ENCODE results near the gene ROR2.

ROR2 gene

DNA sequence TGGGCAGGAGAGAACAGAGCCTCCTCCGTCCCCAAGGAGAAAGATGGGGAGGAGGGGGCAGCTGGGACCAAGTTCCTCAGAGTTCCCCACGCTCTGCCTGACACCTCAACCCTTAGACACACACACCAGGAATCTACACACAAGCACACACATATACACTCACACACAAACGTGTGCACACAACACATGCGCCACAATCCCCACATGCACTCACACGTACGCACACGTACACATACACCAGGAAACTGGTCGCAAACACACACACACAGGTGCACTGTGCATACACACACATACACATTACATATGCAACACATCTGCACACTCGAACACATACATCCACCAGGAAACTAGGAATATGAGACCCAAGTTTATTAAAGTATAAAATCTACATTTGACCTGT lies 50.4 kb downstream of the ROR2 start:
- Histone ChIP-seq H3K27me3 (ENCODE audit: control insufficient read depth, insufficient read depth, low read length) (peaks cover 4% of the 10 kb centered on the region; the same call in 1 of the 2 replicates), H3K9ac (ENCODE audit: low read depth, low read length) (no peak overlapping the region), H3K4me1 (ENCODE audit: control insufficient read depth, insufficient read depth, low read length) (peaks cover 23% of the 10 kb centered on the region), H3K4me3 (ENCODE audit: low read depth, low read length) (no peak overlapping the region), H3K9me3 (ENCODE audit: control insufficient read depth, insufficient read depth, low read length) (no peaks in the 10 kb centered on the region), H3K36me3 (ENCODE audit: control insufficient read depth, insufficient read depth, low read length) (no peaks in the 10 kb centered on the region), H3K27ac (ENCODE audit: low read depth, low read length) (no peak overlapping the region)

- no peaks in the 10 kb centered on the region for H3K9me3 ChIP-seq (ENCODE audit: control insufficient read depth, insufficient read depth, low read length)
- H3K36me3 ChIP-seq (ENCODE audit: control insufficient read depth, insufficient read depth, low read length), result no peaks in the 10 kb centered on the region
- no peak overlapping the region for H3K9ac ChIP-seq (ENCODE audit: low read depth, low read length)
- H3K4me3 ChIP-seq (ENCODE audit: low read depth, low read length), result no peak overlapping the region
- H3K27ac ChIP-seq (ENCODE audit: low read depth, low read length), result no peak overlapping the region
- H3K4me1 ChIP-seq (ENCODE audit: control insufficient read depth, insufficient read depth, low read length), result peaks cover 23% of the 10 kb centered on the region
- peaks cover 4% of the 10 kb centered on the region; the same call in 1 of the 2 replicates for H3K27me3 ChIP-seq (ENCODE audit: control insufficient read depth, insufficient read depth, low read length)
Observed at GRCh38 chr9:91899219-91899563, 50.8 kb downstream of the ROR2 start.

DNA sequence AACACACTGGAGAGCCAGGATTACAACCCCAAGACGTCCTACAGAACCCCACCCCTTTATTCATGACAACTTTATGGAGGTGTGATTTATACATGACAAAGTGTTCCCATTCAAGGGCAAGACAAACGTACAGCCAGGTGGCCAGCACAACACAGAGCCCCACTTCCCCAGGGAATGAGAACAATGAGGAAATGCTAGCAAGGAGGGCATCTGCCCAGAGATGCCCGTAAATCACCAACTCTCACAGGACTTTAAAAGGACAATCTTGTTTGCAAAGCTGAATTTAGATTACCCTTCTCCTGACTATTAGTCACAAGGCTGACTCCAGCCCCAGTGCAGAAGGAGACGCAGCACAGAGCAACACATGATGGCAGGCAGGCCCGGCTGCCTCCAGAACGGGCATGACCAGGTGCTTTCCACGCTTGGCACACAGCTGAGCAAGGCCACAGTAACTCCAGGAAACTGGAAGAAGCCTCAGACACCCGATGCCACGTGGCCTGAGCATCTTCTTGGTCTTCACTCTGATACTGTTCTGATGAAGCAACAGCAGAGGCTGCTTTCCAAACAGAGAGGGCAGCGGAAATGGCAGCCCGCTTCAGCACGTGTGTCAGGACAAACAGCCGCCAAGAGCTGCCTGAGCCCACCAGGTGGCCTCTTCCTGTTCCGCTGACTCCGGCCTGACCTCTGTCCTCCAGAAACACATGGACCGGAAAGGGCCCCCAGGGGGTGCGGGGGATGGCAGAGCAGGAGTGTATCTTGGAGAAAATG lies 51.4 kb downstream of the ROR2 start:
- H3K9ac ChIP-seq (ENCODE audit: low read depth, low read length), result no peak overlapping the region
- no peaks in the 10 kb centered on the region for H3K9me3 ChIP-seq (ENCODE audit: control insufficient read depth, insufficient read depth, low read length)
- no peak overlapping the region for H3K27ac ChIP-seq (ENCODE audit: low read depth, low read length)
- H3K36me3 ChIP-seq (ENCODE audit: control insufficient read depth, insufficient read depth, low read length), result no peaks in the 10 kb centered on the region
- peaks cover 23% of the 10 kb centered on the region for H3K4me1 ChIP-seq (ENCODE audit: control insufficient read depth, insufficient read depth, low read length)
- no peak overlapping the region for H3K4me3 ChIP-seq (ENCODE audit: low read depth, low read length)
- peaks cover 4% of the 10 kb centered on the region; the same call in 1 of the 2 replicates for H3K27me3 ChIP-seq (ENCODE audit: control insufficient read depth, insufficient read depth, low read length)

DNA sequence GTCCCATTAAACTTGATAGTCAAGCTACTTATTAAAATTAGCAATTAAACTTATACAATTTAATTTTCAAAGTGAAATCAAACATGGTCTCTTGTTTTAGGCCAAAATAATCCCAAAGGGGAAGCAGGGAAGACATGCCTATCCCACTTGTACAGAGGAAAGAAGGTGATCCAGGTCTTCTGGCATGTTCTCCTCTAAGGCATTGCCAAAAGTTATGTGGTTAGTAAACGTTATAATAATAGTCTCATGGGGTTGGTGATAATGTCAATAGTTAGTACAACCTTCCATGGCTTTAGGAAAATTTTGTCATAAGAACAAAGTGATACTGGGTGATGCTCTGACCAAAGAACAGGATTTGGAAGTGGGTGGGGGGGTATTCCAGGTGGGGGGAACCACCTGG lies 52.8 kb downstream of the ROR2 start:
- Histone ChIP-seq H3K9me3 (ENCODE audit: control insufficient read depth, insufficient read depth, low read length) (no peaks in the 10 kb centered on the region), H3K9ac (ENCODE audit: low read depth, low read length) (no peak overlapping the region), H3K27ac (ENCODE audit: low read depth, low read length) (no peak overlapping the region), H3K4me1 (ENCODE audit: control insufficient read depth, insufficient read depth, low read length) (peaks cover 12% of the 10 kb centered on the region), H3K4me3 (ENCODE audit: low read depth, low read length) (no peak overlapping the region), H3K36me3 (ENCODE audit: control insufficient read depth, insufficient read depth, low read length) (no peaks in the 10 kb centered on the region), H3K27me3 (ENCODE audit: control insufficient read depth, insufficient read depth, low read length) (peaks cover 4% of the 10 kb centered on the region; the same call in 1 of the 2 replicates)

- Histone ChIP-seq H3K27ac (ENCODE audit: low read depth, low read length) (no peak overlapping the region), H3K4me3 (ENCODE audit: low read depth, low read length) (no peak overlapping the region), H3K9me3 (ENCODE audit: control insufficient read depth, insufficient read depth, low read length) (no peaks in the 10 kb centered on the region), H3K36me3 (ENCODE audit: control insufficient read depth, insufficient read depth, low read length) (no peaks in the 10 kb centered on the region), H3K9ac (ENCODE audit: low read depth, low read length) (no peak overlapping the region), H3K27me3 (ENCODE audit: control insufficient read depth, insufficient read depth, low read length) (peaks cover 4% of the 10 kb centered on the region; the same call in 1 of the 2 replicates), H3K4me1 (ENCODE audit: control insufficient read depth, insufficient read depth, low read length) (peaks cover 9% of the 10 kb centered on the region)
Observed at GRCh38 chr9:91896513-91897121, 53.4 kb downstream of the ROR2 start.

- Histone ChIP-seq H3K4me1 (ENCODE audit: control insufficient read depth, insufficient read depth, low read length) (peaks cover 9% of the 10 kb centered on the region), H3K27ac (ENCODE audit: low read depth, low read length) (no peak overlapping the region), H3K9me3 (ENCODE audit: control insufficient read depth, insufficient read depth, low read length) (no peaks in the 10 kb centered on the region), H3K27me3 (ENCODE audit: control insufficient read depth, insufficient read depth, low read length) (peaks cover 2% of the 10 kb centered on the region; the same call in 1 of the 2 replicates), H3K9ac (ENCODE audit: low read depth, low read length) (no peak overlapping the region), H3K4me3 (ENCODE audit: low read depth, low read length) (no peak overlapping the region), H3K36me3 (ENCODE audit: control insufficient read depth, insufficient read depth, low read length) (no peaks in the 10 kb centered on the region)
Observed at GRCh38 chr9:91896097-91896496, 53.9 kb downstream of the ROR2 start.

DNA sequence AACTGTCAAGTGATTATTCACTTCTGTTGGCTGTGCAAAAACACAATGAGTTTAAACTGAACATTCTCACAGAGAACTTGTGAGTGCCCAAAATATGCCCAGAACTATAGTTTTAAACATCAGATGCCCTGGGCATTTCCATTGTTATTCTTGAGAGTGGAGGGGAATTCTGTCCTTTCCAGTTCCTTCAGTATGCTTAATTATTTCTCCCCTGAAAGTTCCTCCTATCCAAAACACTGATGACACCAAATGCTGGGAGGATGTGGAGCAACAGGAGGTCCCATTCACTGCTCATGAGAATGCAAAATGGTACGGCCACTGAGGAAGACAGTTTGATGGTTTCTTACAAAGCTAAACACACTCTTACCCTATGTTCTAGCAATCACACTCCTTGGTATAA lies 55.5 kb downstream of the ROR2 start:
- Histone ChIP-seq H3K9ac (ENCODE audit: low read depth, low read length) (no peak overlapping the region), H3K9me3 (ENCODE audit: control insufficient read depth, insufficient read depth, low read length) (no peaks in the 10 kb centered on the region), H3K4me1 (ENCODE audit: control insufficient read depth, insufficient read depth, low read length) (peaks cover 13% of the 10 kb centered on the region; the same call in 1 of the 2 replicates), H3K27me3 (ENCODE audit: control insufficient read depth, insufficient read depth, low read length) (peaks cover 16% of the 10 kb centered on the region), H3K4me3 (ENCODE audit: low read depth, low read length) (no peak overlapping the region), H3K27ac (ENCODE audit: low read depth, low read length) (no peak overlapping the region), H3K36me3 (ENCODE audit: control insufficient read depth, insufficient read depth, low read length) (no peaks in the 10 kb centered on the region)

GRCh38 chr9:91894023-91894422 lies 56.0 kb downstream of the ROR2 start:
- no peak overlapping the region for H3K4me3 ChIP-seq (ENCODE audit: low read depth, low read length)
- no peaks in the 10 kb centered on the region for H3K36me3 ChIP-seq (ENCODE audit: control insufficient read depth, insufficient read depth, low read length)
- peaks cover 21% of the 10 kb centered on the region for H3K27me3 ChIP-seq (ENCODE audit: control insufficient read depth, insufficient read depth, low read length)
- peaks cover 10% of the 10 kb centered on the region; the same call in 1 of the 2 replicates for H3K4me1 ChIP-seq (ENCODE audit: control insufficient read depth, insufficient read depth, low read length)
- H3K9me3 ChIP-seq (ENCODE audit: control insufficient read depth, insufficient read depth, low read length), result no peaks in the 10 kb centered on the region
- H3K9ac ChIP-seq (ENCODE audit: low read depth, low read length), result no peak overlapping the region
- H3K27ac ChIP-seq (ENCODE audit: low read depth, low read length), result no peak overlapping the region

DNA sequence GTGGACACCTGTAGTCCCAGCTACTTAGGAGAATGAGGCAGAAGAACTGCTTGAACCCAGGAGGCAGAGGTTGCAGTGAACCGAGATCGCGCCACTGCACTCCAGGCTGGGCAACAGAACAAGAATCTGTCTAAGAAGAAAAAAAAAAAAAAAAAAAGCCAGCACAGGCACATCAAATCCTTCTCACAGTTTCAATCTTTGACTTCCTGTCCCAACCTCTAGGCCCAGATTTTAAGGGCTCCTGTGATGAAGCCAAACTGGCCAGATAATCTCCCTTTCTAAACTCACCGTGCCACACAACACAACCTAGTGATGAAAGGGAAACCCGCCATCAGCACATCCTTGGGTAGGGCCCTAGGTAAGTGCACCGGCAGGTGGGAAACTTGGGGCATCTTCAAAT lies 58.1 kb downstream of the ROR2 start:
- H3K27ac ChIP-seq (ENCODE audit: low read depth, low read length), result no peak overlapping the region
- H3K27me3 ChIP-seq (ENCODE audit: control insufficient read depth, insufficient read depth, low read length), result peaks cover 42% of the 10 kb centered on the region
- peaks cover 10% of the 10 kb centered on the region for H3K4me1 ChIP-seq (ENCODE audit: control insufficient read depth, insufficient read depth, low read length)
- H3K9ac ChIP-seq (ENCODE audit: low read depth, low read length), result no peak overlapping the region
- no peaks in the 10 kb centered on the region for H3K36me3 ChIP-seq (ENCODE audit: control insufficient read depth, insufficient read depth, low read length)
- H3K4me3 ChIP-seq (ENCODE audit: low read depth, low read length), result no peak overlapping the region
- no peaks in the 10 kb centered on the region for H3K9me3 ChIP-seq (ENCODE audit: control insufficient read depth, insufficient read depth, low read length)

DNA sequence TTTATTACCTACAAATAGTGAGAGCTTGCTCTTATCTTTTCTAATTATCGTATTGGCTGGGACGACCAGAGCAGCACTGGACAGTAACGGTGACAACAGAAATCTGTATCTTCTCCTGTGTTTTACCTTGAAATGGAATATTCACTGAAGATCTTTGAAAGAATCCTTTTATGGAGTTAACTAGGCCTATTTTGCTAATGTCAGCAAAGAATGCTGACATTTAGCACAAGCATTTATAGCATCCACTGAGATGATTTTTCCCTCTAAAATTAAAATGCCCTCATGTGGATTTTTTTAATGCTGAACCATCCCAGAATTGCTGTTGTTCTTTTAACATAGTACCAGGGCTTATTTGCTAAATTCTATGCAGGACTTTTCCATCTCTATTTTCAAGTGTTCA lies 59.4 kb downstream of the ROR2 start:
- Histone ChIP-seq H3K27ac (ENCODE audit: low read depth, low read length) (no peak overlapping the region), H3K9ac (ENCODE audit: low read depth, low read length) (no peak overlapping the region), H3K27me3 (ENCODE audit: control insufficient read depth, insufficient read depth, low read length) (peaks cover 51% of the 10 kb centered on the region), H3K9me3 (ENCODE audit: control insufficient read depth, insufficient read depth, low read length) (no peaks in the 10 kb centered on the region), H3K36me3 (ENCODE audit: control insufficient read depth, insufficient read depth, low read length) (no peaks in the 10 kb centered on the region), H3K4me1 (ENCODE audit: control insufficient read depth, insufficient read depth, low read length) (peaks cover 18% of the 10 kb centered on the region), H3K4me3 (ENCODE audit: low read depth, low read length) (no peak overlapping the region)

GRCh38 chr9:91889161-91889911 lies 60.7 kb downstream of the ROR2 start:
- no peak overlapping the region for H3K4me3 ChIP-seq (ENCODE audit: low read depth, low read length)
- no peak overlapping the region for H3K9ac ChIP-seq (ENCODE audit: low read depth, low read length)
- H3K36me3 ChIP-seq (ENCODE audit: control insufficient read depth, insufficient read depth, low read length), result no peaks in the 10 kb centered on the region
- H3K4me1 ChIP-seq (ENCODE audit: control insufficient read depth, insufficient read depth, low read length), result peaks cover 30% of the 10 kb centered on the region
- peaks cover 57% of the 10 kb centered on the region for H3K27me3 ChIP-seq (ENCODE audit: control insufficient read depth, insufficient read depth, low read length)
- no peaks in the 10 kb centered on the region for H3K9me3 ChIP-seq (ENCODE audit: control insufficient read depth, insufficient read depth, low read length)
- H3K27ac ChIP-seq (ENCODE audit: low read depth, low read length), result no peak overlapping the region

Data from HUES48 (cell line).